Suppressor macrophage treated with lipopolysaccharide for 4 hours (primary cell): ENCODE measurements around the gene MCC.
A peak's percentile ranks its signal among the peaks of the same experiment; 100 is the strongest.

Source experiments
- DNase-seq: peaks from one replicate; pipeline ENCODE4 v3.0.0-alpha.2; 2020

MCC gene

DNA sequence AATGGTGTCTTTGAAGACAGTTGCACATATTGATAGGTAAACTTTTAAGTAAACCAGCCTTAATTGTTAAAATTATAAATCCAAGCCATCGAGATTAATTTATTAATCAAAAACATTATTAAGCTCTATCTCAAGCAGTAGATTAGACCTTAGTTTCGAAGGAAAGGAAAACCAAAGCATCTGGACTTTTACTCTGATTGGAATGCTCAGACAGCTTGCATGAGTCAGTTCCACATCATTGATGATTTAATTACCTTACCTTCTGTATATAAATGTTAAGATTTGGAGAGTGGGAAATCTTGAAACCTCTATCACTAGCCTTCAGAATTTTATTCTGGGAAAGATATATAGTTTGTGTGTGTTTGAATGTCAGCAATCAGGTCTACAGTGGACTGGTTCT lies 487.8 kb downstream of the MCC start:
- DNase-seq, result no peak

DNA sequence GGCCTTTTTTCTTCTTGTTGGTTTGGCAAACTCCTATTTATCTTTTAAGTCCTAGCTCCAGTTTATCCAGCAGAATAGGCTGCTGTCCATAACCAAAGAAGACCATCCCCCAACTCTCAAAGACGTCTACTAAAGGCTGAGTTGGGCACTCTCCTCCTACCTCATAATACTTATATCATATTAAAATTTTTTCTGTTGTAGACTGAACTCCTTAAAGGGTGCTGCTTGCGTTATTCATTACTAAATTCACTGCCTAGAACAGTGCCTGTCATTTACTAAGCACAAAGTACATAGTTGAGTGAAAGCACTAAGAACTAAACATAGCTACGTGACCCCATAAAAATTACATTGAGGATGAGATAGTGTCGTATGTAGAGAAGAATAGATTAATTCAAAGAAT lies 490.0 kb downstream of the MCC start:
- DNase-seq, result no peak

DNA sequence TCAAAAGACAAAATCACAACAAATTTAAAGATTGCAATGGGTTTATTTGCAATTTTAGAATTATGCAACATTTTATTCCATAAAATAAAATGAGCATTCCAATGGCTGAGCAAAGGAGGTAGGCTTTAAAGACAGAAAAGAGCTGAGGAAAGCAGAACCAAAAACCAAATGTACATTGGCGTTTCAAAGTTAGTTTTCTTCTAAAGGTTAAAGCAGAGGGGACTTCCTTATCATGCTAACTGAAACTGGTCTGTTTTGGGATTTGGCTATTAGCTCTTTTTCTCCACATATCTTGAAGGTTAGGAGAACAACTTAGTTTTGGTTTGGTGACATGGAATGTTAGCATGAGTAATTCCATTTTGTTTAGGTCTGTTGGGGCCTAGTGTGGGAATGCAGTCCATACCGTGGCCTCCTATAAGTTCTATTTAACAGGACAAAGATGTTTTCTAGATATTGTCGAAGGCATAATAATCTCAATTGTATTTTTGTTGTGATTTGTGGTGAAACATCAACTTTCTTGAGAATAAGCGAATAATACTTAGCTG lies 491.4 kb downstream of the MCC start:
- peak; percentile 13 for DNase-seq

DNA sequence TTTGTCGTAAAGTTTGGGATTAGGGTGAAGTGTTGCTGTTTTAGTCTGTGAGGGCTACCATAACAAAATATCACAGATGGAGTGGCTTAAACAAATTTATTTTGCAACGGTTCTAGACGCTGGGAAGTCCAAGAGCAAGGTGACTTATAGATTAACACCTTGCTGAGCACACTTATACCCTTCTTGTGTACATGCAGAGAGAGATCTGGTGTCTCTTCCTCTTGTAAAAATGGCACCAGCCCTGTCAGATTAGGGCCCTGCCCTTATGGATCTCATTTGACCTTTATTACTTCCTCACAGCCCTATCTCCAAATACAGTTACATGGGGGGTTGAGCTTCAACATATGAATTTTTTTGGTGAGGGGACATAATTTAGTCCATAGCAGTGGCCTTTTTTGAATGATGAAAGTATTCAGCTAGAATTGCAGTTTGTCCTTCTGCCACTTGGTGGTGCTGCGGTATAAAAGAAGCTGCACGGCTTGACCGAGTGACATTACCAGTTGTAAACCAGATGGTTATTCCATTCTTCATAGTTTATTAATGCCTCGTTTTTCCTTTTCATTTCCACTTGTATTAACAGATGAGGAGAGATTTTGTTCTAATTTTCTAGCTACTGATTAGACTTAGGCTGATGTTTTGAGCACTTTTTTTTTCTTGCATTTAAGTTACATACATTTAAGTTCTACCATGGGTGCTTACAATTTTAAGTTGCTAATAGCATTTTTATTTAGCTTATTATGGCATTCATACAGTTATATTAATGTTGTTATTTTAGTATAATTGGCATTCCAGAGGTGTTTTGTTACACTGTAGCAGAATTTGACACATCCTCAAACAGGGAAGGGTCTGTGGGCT lies 492.3 kb downstream of the MCC start:
- DNase-seq, result peak; percentile 76

DNA sequence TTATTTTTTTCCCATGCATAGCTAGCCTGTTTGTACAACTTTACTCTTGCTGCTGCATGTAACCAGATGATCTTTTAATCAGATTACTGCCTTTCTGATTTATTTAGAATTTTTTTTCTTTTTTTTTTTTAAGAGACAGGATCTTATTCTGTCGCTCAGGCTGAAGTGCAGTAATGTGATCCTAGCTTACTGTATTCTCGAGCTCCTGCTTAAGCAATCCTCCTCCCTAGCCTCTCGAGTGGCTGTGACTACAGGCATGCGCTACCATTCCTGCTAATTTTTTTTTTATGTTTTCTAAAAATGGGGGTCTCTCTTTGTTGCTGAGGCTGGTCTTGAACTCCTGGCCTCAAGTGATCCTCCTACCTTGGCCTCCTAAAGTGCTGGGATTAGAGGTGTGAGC lies 502.0 kb downstream of the MCC start:
- no peak for DNase-seq

DNA sequence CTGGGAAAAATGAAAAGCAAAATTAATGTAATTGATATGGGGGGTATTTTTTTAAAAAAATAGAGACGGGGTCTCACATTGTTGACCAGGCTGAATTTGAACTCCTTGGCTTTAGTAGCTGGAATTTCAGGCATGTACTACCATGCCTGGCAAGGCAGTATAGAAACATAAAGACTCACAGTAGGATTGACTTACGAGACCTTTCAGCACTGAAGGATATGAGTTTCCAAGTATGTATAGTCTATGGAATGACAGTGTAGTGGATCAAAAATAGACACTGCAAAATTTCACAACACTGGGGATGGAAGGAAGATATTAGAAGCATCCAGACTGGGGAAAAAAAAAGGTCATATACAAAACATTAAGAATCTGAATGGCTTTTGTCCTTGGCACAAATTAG lies 504.9 kb downstream of the MCC start:
- DNase-seq, result no peak

DNA sequence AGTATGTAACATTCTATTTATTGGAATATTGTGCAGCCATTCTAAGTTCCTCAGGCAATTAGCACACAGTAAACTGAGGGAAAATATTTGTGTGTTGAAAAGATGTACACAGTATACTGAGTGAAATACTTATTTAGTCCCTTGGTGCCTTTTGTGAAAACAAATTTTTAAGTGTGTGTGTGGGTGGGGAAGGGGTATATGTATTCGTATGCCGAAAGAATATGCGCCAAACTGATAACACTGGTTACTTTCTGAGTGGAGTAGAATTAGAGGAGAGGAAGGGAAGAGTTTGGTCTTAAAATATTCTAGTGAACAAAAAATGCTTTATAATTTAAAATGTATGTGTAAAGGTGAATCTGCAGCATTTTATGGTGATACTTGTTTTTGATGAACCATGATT lies 508.5 kb downstream of the MCC start:
- DNase-seq, result no peak

DNA sequence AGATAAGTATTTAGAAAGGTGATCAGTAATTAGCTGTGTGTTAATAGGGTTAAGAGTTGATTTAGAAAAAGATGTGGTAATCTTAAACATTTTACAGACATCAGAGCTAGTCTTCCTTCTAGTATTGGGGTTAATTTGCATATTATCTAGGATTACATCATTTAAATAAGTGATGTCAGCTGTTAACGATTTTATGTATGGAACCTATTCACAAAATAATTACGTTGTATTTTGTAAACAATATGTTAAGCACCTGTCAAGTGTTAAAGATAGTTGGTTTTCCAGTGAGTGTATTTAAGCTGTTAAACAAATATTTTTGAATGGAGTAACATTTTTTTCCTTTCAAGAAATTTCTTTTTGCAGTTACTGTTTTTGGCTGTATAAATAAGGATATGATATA lies 509.4 kb downstream of the MCC start:
- DNase-seq, result no peak

DNA sequence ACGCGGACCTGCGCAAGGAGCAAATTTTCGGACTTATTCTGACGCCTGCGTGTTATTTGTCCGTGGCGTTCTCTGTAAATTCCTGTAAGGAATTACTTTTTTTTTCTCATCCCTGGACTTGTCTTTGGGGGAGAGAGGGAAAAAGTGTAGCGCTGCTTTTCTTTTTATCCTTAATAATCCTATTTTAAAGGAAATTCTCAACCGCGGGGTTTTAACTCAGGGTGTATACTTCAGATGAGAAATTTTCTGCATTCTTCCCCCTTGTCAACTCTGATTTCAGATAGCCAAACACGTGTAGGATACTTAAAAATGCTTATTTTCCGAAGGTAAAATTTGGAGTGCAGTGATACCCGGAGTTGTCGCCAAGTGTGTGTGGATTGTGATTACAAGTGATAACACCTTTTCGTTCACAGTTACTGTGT lies 510.8 kb downstream of the MCC start:
- DNase-seq, result no peak

DNA sequence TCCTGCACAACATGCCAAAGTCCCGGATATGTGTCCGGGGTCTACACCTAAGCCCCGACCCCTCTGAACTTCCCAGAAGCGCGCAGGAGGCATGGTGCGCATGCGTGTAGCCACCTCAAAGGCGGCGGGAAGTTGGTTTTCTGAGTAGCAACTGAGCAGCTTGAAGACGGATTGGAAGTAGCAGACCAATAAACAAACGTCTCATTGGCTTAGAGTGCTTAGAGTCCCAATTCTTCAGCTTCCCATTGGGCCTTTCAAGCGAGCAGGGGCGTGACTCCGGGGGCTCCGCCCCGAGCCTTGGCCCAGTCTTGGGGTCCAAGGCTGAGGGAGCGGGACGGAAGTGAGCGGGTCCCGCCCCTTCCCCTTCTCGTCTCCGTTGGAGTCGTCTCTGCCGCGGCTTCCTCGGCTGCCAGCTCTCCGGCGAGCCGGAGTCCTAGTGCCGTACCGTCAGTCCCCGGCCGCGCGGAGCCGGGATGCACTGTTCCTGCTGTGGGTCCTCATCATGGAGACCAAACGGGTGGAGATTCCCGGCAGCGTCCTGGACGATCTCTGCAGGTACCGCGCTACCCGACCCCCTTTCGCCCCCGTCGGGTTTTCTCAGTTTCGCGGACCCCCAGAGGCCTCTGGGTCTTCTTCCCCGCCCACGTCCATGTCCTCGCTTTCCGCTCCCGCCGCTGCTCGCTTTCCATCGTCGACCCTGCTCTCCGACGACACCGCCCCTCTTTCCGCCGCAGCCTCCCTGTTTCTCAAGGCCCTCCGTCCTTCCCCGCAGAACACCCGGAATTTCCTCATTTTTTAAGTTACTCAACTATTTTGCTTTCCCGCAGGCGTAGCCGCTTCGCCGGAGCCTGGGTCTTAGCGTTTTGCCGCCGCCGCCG lies 511.6 kb downstream of the MCC start, which contains the start of gene DCP2:
TSS of gene DCP2 (plus strand) at position 367 of the 878 bp plus-strand sequence. CDS start at position 503, 136 bp downstream.
- DNase-seq, result peak; percentile 98

DNA sequence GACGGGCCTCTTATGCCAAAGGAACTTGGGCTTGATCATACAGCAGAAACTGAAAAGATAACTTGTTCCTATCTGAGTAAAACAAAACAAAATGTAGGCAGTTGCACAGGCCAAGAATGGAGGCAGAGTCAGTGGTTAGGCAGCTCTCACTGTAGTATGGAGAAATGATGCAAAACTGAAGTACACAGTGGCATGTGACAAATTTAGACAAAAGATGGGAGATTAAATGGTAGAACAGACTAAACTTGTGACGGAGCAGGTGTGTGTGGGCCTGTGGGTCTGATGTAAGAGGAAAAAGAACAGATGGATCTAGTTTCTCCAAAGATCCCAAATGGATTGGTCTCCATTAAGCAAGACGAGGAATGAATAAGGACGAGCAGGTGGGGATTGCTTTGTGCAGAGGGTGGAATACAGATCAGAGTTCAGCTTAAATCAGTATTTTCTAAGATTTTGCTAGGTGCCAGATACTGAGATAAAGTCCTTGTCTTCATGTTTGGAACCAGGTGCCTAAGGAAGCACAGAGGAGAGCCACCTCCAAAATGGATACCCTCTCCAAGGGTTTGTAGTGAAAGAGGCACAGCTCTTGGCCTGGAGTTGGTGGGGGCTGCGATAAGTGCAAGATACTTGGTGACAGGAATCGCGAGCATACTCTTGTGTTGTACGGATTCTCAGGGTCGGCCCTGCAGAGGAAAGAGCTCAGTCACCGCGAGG lies 512.4 kb downstream of the MCC start:
- DNase-seq, result no peak

DNA sequence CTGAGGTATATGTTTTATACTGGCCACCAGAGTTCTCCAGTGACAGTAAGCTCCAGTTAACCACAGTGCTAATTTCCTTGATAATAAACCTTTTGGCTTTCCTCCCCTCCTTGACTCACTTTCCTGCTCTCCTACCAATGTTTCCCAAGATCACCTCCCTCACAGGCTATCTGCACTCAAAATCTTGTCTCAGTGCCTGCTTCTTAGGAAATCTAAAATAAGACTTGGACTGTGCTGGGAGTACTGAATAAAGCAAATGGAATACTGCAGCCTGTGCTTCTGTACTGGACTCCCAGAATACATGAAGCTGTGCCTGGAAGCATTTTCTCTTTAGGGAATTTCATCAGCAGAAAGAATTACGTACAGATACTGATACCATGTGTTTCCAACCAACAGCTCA lies 513.4 kb downstream of the MCC start:
- no peak for DNase-seq

DNA sequence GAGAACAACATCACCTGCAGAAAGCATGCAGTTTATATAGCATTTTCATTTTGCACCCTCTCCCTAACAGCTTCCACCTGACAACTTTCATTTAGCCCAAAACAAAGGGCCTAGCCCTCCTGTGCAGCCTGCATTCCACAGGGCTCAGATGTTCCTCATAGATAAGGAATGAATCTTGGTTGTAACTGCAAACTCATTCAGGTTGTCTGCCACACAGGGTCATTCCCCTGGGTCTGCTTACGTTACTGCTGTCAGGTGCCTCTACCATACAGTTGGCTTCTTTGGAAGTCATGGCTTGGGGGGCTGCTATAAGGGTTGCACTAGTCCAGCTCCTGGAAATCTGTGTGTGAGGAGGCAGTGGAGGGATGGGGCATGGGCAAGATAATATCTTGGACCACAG lies 514.3 kb downstream of the MCC start:
- no peak for DNase-seq

DNA sequence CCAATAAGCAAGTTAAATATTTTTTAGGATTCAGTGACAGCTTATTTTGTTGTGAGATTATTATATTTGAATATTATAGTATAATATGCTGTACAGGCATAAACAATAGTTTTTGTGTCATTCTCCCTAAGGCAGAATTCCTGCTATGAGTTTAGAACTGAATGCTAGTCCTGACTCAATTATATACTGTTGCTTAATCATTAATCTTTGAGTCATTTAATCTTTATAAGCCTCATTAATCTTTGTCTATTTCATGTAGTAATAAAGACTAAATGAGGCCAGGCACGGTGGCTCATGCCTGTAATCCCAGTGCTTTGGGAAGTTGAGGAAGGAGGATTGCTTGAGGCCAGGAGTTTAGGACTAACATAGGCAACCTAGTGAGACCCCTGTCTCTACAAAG lies 515.2 kb downstream of the MCC start:
- no peak for DNase-seq
